Measurements from ENCODE around the gene CENPM.

GRCh38 chr22:41914611-41915034 lies 32.3 kb downstream of the CENPM start:
- TF ChIP-seq POLR2A (IDR thresholded peaks at IDR 0.05) (no peak), CTCF (IDR thresholded peaks at IDR 0.05) (no peak)
